IPS-18a (cell line): ENCODE measurements around the gene MAST1.
"Not testable (repeated sequence)": the region's sequence is repeated elsewhere in the genome, so short reads cannot be mapped to it uniquely, and the experiment has no call there.

Experiments
- H3K27ac ChIP-seq: one replicate; pipeline ENCODE4 v1.5.1; 2013; ENCODE audit warnings: low read length
- H3K27me3 ChIP-seq: one replicate; pipeline ENCODE4 v1.6.1; 2013; ENCODE audit warnings: mild to moderate bottlenecking, low read length; ENCODE audit not compliant: control insufficient read depth, insufficient read depth
- H3K36me3 ChIP-seq: one replicate; pipeline ENCODE4 v1.6.1; 2013; ENCODE audit warnings: low read depth, low read length; ENCODE audit not compliant: control insufficient read depth
- H3K4me1 ChIP-seq: one replicate; pipeline ENCODE4 v1.6.1; 2013; ENCODE audit warnings: low read depth, low read length; ENCODE audit not compliant: control insufficient read depth
- H3K4me3 ChIP-seq: one replicate; pipeline ENCODE4 v1.5.1; 2013; ENCODE audit warnings: low read length
- H3K9ac ChIP-seq: one replicate; pipeline ENCODE4 v1.6.1; 2013; ENCODE audit warnings: mild to moderate bottlenecking, low read length, moderate library complexity
- H3K9me3 ChIP-seq: one replicate; pipeline ENCODE4 v1.6.1; 2013; ENCODE audit warnings: low read depth, low read length; ENCODE audit not compliant: control insufficient read depth

MAST1 gene

GRCh38 chr19:12884926-12885748, 46.8 kb downstream of the MAST1 start:
- peak overlapping the region; percentile 69 for H3K4me3 ChIP-seq
- peaks cover 2% of the 10 kb centered on the region for H3K4me1 ChIP-seq
- peaks cover 48% of the 10 kb centered on the region for H3K27me3 ChIP-seq
- H3K27ac ChIP-seq, result no peak overlapping the region
- H3K36me3 ChIP-seq, result no peaks in the 10 kb centered on the region
- no peaks in the 10 kb centered on the region for H3K9me3 ChIP-seq
- H3K9ac ChIP-seq, result peak overlapping the region; percentile 49

DNA sequence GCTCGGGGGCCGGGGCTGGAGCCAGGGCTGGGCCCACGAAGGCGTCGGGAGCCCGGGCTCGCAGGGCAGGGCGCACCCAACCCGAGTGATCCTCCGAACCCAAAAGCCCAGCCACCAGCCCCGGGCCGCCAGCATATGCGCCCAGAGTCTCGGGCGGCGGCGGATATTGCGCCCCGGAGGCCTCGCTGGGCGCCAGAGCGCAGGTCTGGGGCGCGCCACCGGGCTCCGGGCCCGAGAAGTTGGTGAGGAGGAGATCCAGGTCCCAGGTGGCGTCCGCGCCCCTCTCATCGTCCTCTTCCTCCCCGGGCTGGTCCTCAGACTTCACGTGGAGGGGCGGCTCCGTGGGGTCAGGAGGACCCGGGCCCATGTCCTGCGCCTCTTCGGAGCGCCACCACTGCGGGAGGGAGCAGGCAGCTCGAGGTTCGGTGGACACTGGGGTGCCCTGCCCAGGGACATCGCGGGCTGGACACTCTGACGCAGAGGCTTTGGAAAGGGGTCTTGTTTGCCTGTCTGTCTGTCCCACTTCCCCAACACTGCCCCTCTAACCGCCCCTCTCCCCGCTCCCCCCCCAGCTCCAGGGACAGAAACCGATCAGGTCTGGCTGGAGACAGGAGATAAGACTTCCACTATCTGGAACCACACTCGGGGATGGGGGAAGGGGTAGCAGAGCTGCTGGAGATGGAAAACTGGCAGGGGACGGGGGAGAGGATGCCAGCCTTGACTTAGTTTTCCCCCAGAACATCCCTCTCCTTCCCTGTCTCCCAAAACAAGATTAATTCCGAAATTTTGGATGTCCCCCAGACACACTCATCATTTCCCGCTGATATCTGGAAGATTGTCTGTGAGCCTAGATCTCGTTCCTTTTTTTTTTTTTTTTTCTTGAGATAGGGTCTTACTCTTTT, 47.7 kb downstream of the MAST1 start:
- Histone ChIP-seq H3K4me1 (peaks cover 2% of the 10 kb centered on the region), H3K27me3 (peaks cover 44% of the 10 kb centered on the region), H3K27ac (no peak overlapping the region), H3K4me3 (peak overlapping the region; percentile 69), H3K9me3 (no peaks in the 10 kb centered on the region), H3K36me3 (no peaks in the 10 kb centered on the region), H3K9ac (no peak overlapping the region)

DNA sequence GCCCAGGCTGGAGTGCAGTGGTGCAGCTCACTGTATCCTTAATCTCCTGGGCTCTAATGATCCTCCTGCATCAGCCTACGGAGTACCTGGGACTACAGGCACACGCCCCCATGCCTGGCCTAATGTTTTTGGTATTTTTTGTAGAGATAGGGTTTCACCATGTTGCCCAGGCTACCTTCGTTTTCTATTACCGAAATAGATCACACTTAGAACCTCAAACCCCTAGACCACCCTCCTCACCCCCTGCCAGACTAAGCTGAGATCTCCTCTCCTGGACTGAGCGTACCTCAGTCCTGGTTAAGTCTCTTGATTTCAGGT, 48.3 kb downstream of the MAST1 start:
- no peak overlapping the region for H3K27ac ChIP-seq
- no peak overlapping the region for H3K4me3 ChIP-seq
- peaks cover 44% of the 10 kb centered on the region for H3K27me3 ChIP-seq
- no peaks in the 10 kb centered on the region for H3K36me3 ChIP-seq
- H3K9me3 ChIP-seq, result no peaks in the 10 kb centered on the region
- H3K9ac ChIP-seq, result no peak overlapping the region
- H3K4me1 ChIP-seq, result peaks cover 2% of the 10 kb centered on the region

DNA sequence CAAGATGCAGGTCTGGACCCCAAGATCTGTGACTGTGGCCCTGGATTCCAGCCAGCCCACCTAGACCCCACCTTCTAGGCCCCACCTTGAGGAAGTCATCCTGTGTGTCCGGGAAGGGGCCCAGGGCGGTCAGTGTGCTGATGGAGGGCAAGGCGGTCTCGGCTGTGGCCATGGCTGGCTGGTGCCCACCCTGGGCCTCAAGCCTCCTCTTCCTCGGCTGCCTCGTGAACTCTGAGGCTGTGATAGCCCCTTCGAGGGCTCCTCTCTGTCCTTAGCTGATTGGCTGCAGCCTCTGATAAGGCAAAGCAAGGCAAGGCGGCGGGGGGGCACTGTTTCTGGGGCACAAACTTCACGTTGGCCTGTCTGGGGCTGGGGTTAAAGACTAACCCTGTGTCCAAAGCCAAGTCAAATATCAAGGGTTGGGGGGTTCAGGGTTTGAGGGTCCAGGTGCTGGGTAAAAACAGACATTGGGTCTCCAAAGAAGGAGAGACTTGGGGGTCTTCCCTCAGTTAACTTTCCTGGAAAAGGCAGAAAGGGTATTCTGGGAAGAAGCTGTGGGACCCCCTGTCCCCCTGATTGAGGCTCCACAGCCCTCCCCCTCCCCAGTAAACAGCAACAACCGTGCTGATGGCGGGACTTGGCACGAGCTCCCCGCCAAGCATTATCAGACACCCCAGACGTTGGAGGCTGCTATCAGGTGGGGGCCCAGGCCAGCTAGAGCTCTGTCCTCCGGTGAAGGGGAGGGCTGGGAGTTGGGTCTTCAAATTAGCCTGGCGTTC, 48.8 kb downstream of the MAST1 start, which contains the start of gene KLF1:
TSS of gene KLF1 (minus strand) at position 233 of the 779 bp plus-strand sequence. CDS start at position 172, 61 bp downstream.
- H3K27ac ChIP-seq, result no peak within 1 kb of the TSS
- H3K4me1 ChIP-seq, result peaks cover 2% of the 10 kb centered on the region
- H3K27me3 ChIP-seq, result peaks cover 44% of the 10 kb centered on the region
- no peaks in the 10 kb centered on the region for H3K36me3 ChIP-seq
- no peaks in the 10 kb centered on the region for H3K9me3 ChIP-seq
- H3K4me3 ChIP-seq, result peak within 1 kb of the TSS; percentile 69
- H3K9ac ChIP-seq, result no peak within 1 kb of the TSS

DNA sequence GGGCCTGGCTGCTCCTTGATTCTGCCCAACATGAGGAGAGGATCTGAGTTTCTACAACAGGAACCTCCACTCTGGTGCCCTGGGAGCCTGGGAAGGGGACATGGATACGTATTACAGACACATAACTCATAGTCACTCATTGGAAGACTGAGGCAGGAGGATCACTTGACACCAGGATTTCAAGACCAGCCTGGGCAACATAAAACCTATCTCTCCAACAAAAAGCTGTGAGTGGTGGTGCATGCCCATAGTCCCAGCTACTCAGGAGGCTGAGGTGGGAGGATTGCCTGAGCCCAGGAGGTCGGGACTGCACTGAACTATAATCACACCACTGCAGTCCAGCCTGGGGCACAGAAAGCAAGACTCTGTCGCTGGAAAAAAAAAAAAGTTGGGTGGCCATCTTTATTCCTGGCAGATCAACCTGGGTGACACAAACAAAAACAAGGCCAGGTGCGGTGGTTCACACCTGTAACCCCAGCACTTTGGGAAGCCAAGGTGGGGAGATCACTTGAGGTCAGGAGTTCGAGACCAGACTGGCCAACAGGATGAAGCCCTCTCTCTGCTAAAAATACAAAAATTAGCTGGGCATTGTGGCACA, 49.8 kb downstream of the MAST1 start:
- peaks cover 2% of the 10 kb centered on the region for H3K4me1 ChIP-seq
- H3K27me3 ChIP-seq, result peaks cover 44% of the 10 kb centered on the region
- H3K4me3 ChIP-seq, result no peak overlapping the region
- H3K27ac ChIP-seq, result no peak overlapping the region
- peaks cover 1% of the 10 kb centered on the region for H3K36me3 ChIP-seq
- H3K9ac ChIP-seq, result no peak overlapping the region
- no peaks in the 10 kb centered on the region for H3K9me3 ChIP-seq

DNA sequence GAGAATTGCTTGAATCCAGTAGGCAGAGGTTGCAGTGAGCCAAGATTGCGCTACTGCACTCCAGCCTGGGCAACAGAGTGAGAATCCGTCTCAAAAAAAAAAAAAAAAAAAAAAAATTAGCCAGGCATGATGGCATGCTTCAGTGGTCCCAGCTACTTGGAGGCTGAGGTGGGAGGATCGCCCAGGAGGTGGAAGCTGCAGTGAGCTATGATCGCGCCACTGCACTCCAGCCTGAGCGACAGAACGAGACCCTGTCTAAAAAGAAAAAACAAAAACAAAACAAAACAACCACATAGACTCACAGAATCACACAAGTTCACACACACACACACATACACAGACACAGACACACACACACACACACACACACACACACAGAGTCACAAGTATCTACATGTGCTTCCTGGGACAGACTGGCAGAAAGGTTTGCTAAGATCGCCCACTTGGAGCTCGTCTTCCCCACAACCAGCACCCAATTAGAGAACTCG, 52.0 kb downstream of the MAST1 start:
- Histone ChIP-seq H3K4me3 (peak overlapping the region; percentile 63), H3K27ac (peak overlapping the region; percentile 78), H3K27me3 (peaks cover 27% of the 10 kb centered on the region), H3K9ac (peak overlapping the region; percentile 73), H3K36me3 (peaks cover 18% of the 10 kb centered on the region)
- H3K4me1 ChIP-seq, H3K9me3 ChIP-seq: not testable (repeated sequence)

- H3K9ac ChIP-seq, result peak within 1 kb of the TSS; percentile 73
- peaks cover 23% of the 10 kb centered on the region for H3K27me3 ChIP-seq
- H3K9me3 ChIP-seq, result no peaks in the 10 kb centered on the region
- H3K27ac ChIP-seq, result peak within 1 kb of the TSS; percentile 78
- H3K4me1 ChIP-seq, result peaks cover 2% of the 10 kb centered on the region
- peaks cover 20% of the 10 kb centered on the region for H3K36me3 ChIP-seq
- H3K4me3 ChIP-seq, result peak within 1 kb of the TSS; percentile 85
These were observed 52.7 kb downstream of the MAST1 start, which contains the start of gene GCDH for GRCh38 chr19:12890787-12891552. GCDH (plus strand) TSS chr19:12891160; CDS start chr19:12891305, 145 bp downstream.

GRCh38 chr19:12891553-12892021, 53.3 kb downstream of the MAST1 start:
- H3K27me3 ChIP-seq, result peaks cover 17% of the 10 kb centered on the region
- H3K9me3 ChIP-seq, result no peaks in the 10 kb centered on the region
- H3K4me1 ChIP-seq, result no peaks in the 10 kb centered on the region
- peak overlapping the region; percentile 85 for H3K4me3 ChIP-seq
- H3K9ac ChIP-seq, result peak overlapping the region; percentile 66
- no peak overlapping the region for H3K27ac ChIP-seq
- H3K36me3 ChIP-seq, result peaks cover 26% of the 10 kb centered on the region

GRCh38 chr19:12893582-12893981, 55.3 kb downstream of the MAST1 start:
- no peak overlapping the region for H3K9ac ChIP-seq
- H3K4me1 ChIP-seq, result no peaks in the 10 kb centered on the region
- H3K27ac ChIP-seq, result no peak overlapping the region
- no peak overlapping the region for H3K4me3 ChIP-seq
- H3K9me3 ChIP-seq, result no peaks in the 10 kb centered on the region
- H3K36me3 ChIP-seq, result peaks cover 41% of the 10 kb centered on the region
- H3K27me3 ChIP-seq, result no peaks in the 10 kb centered on the region

DNA sequence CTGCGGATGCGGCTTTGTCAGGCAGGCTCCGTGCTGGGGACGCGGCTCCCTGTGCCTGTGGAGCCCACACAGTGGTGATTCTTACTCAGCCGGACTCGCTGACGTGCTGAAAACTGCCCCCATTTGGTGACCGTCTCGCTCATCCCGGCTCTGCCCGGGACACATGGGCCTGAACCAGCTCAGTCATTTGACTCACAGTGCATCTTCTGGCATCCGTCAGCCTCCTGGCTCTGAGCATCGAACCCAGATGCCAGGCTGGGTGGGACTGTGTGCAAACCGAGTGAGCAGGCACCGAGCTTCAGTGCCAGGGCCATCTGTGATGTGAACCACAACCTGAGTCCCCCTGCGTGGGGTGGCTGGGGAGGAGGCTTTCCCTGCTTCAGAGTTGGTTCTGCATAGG, 58.1 kb downstream of the MAST1 start:
- Histone ChIP-seq H3K4me1 (no peaks in the 10 kb centered on the region), H3K36me3 (peaks cover 47% of the 10 kb centered on the region), H3K9me3 (no peaks in the 10 kb centered on the region), H3K9ac (no peak overlapping the region), H3K27me3 (no peaks in the 10 kb centered on the region), H3K27ac (no peak overlapping the region), H3K4me3 (no peak overlapping the region)
